Neural cell (in vitro differentiated cells): ENCODE measurements around the gene SLC17A7.

Experiments
- POLR2AphosphoS5 ChIP-seq: IDR thresholded peaks from 2 replicates; pipeline ENCODE4 v1.6.1; 2012
- RAD21 ChIP-seq: fragments of 450-650 bp; conservative IDR thresholded peaks from 2 replicates; pipeline ENCODE4 v1.6.1; 2014; ENCODE audit warnings: antibody characterized with exemption, mild to moderate bottlenecking, moderate library complexity
- TF ChIP-seq, protein P1 (sequence below): fragments of 450-650 bp; IDR thresholded peaks from 2 replicates; pipeline ENCODE4 v1.5.1; 2014; ENCODE audit warnings: antibody characterized with exemption, mild to moderate bottlenecking, moderate library complexity; ENCODE audit not compliant: poor library complexity, severe bottlenecking

DNA sequence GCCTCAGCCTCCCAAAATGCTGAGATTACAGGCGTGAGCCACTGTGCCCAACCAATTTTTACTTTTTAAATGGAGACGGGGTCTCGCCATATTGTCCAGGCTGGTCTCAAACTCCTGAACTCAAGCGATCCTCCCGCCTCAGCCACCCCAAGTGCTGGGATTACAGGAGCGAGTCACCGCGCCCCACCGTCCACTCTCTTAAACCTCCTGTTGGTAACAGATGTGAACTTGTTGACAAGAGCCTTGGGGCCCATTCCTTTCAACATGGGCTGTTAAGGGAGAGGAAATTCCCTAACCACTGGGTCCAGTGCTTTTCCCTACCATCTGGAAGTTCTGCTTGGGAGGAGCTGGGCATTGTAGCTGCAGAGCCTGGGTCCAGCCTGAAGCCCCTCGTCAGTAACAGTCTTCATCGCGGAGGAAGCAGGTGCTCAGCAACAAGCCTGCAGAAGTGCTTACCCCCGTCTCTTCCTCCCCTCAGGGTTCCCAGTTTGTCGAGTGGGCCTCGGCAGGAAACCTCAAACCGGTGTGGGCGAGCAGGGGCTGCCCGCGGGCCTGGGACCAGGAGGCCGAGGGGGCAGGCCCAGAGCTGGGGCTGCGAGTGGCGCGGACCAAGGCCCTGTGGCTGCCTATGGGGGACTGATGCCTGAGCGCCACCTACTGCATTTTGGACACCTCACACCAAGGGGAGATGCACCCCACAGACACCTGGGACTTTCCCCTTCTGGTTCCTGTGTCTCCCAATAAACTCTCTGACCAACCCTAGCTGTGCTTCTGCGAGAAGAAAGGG, 28.7 kb upstream of the SLC17A7 start:
- TF ChIP-seq, protein P1, sequence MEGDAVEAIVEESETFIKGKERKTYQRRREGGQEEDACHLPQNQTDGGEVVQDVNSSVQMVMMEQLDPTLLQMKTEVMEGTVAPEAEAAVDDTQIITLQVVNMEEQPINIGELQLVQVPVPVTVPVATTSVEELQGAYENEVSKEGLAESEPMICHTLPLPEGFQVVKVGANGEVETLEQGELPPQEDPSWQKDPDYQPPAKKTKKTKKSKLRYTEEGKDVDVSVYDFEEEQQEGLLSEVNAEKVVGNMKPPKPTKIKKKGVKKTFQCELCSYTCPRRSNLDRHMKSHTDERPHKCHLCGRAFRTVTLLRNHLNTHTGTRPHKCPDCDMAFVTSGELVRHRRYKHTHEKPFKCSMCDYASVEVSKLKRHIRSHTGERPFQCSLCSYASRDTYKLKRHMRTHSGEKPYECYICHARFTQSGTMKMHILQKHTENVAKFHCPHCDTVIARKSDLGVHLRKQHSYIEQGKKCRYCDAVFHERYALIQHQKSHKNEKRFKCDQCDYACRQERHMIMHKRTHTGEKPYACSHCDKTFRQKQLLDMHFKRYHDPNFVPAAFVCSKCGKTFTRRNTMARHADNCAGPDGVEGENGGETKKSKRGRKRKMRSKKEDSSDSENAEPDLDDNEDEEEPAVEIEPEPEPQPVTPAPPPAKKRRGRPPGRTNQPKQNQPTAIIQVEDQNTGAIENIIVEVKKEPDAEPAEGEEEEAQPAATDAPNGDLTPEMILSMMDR: no peak
- TF ChIP-seq RAD21 (no peak), POLR2AphosphoS5 (no peak)
